Epithelial cell of proximal tubule (primary cell): Measurements from ENCODE around the gene XRCC1. TPM values are rescaled to one million over a fixed set of nuclear protein-coding genes. Genes with fewer than 3 reads are reported as not detected.
"Not testable (repeated sequence)": the region's sequence is repeated elsewhere in the genome, so short reads cannot be mapped to it uniquely, and the experiment has no call there.

ENCODE experiments used
- DNase-seq: peaks from one replicate; pipeline ENCODE4 v3.0.0-alpha.2; 2011; ENCODE audit warnings: low read depth
- H3K4me3 ChIP-seq: 2 replicates; pipeline ENCODE4 v1.5.1; 2011; ENCODE audit warnings: low read depth, mild to moderate bottlenecking, low read length
- CTCF ChIP-seq: conservative IDR thresholded peaks from 2 replicates; pipeline ENCODE4 v1.5.1; 2012; ENCODE audit warnings: low read depth, mild to moderate bottlenecking, low read length
- total RNA-seq: library from RNA; depleted of rRNA; stranded (reverse); fragments of >200 nt; gene quantifications from 2 replicates; pipeline ENCODE4 v1.2.3, GENCODE V29; 2015

XRCC1 gene
- total RNA-seq, 1 donor from 2014 or later, result 31.4 TPM

GRCh38 chr19:43594081-43594697 is 18.9 kb upstream of the XRCC1 start:
- no peak for DNase-seq
- TF ChIP-seq CTCF, result no peak
- peak overlapping the region; percentile 80 for H3K4me3 ChIP-seq

- no peak for TF ChIP-seq CTCF
- DNase-seq, result no peak
- no peak overlapping the region for H3K4me3 ChIP-seq
Observed at GRCh38 chr19:43592800-43593350, 17.5 kb upstream of the XRCC1 start.

- no peak for DNase-seq
- no peak for TF ChIP-seq CTCF
- H3K4me3 ChIP-seq, result no peak overlapping the region
Observed at GRCh38 chr19:43591904-43592772, 16.8 kb upstream of the XRCC1 start.

- no peak for TF ChIP-seq CTCF
- no peak overlapping the region for H3K4me3 ChIP-seq
- DNase-seq, result no peak
Observed at GRCh38 chr19:43589678-43590077, 14.4 kb upstream of the XRCC1 start.

- DNase-seq, result no peak
- TF ChIP-seq CTCF, result no peak
- no peak overlapping the region for H3K4me3 ChIP-seq
Observed at GRCh38 chr19:43589277-43589676, 13.9 kb upstream of the XRCC1 start.

- not testable (repeated sequence) for H3K4me3 ChIP-seq, DNase-seq
Observed at GRCh38 chr19:43587029-43587428, 11.7 kb upstream of the XRCC1 start.

- H3K4me3 ChIP-seq, result no peak overlapping the region
Observed at GRCh38 chr19:43586346-43586745, 11.0 kb upstream of the XRCC1 start.

More at GRCh38 chr19:43586346-43586745, 11.0 kb upstream of the XRCC1 start:
- no peak for TF ChIP-seq CTCF
- DNase-seq, result no peak
